ENCODE data around the gene PRELID3B. TPM values are rescaled to one million over a fixed set of nuclear protein-coding genes. Genes with fewer than 3 reads are reported as not detected.

PRELID3B gene
- polyA plus RNA-seq, 4 donors, result 66.6 to 86.1 (median 73.9) TPM

Other genes with a start within 250 kb of the PRELID3B start
- gene GNAS-AS1, start 191.9 kb downstream of the PRELID3B start, polyA plus RNA-seq (ENCODE audit: insufficient read length in 4 of 4), result 1 to 10 TPM in 2 of 4 donors, under 1 TPM in 2; 0.63 to 1.3 (median 1.00) TPM
- 1,000 to 10,000 TPM; 1,952 to 2,271 (median 2,027) TPM for gene GNAS, start 190.1 kb downstream of the PRELID3B start, polyA plus RNA-seq (ENCODE audit: insufficient read length in 4 of 4)
- gene NELFCD, start 61.5 kb downstream of the PRELID3B start, polyA plus RNA-seq (ENCODE audit: insufficient read length in 4 of 4), result 100 to 1,000 TPM; 118 to 138 (median 125) TPM
- gene CTSZ, start 35.5 kb downstream of the PRELID3B start, polyA plus RNA-seq (ENCODE audit: insufficient read length in 4 of 4), result 10 to 100 TPM; 77.1 to 88.5 (median 78.7) TPM
- 1 to 10 TPM; 1.8 to 5.4 (median 2.5) TPM for gene TUBB1, start 23.4 kb downstream of the PRELID3B start, polyA plus RNA-seq (ENCODE audit: insufficient read length in 4 of 4)
- 100 to 1,000 TPM; 180 to 207 (median 201) TPM for gene ATP5F1E, start 10.5 kb downstream of the PRELID3B start, polyA plus RNA-seq (ENCODE audit: insufficient read length in 4 of 4)
- under 1 TPM; 0.08 to 0.14 (median 0.12) TPM for gene ZNF831, start 121.0 kb upstream of the PRELID3B start, polyA plus RNA-seq (ENCODE audit: insufficient read length in 4 of 4)